KOPT-K1 (cell line): ENCODE results near the gene YOD1.

Experiments
- H3K27ac ChIP-seq: fragments of 200-600 bp; sonication (generic); 2 replicates; pipeline ENCODE4 v1.5.1; 2016; ENCODE audit warnings: antibody characterized with exemption, mild to moderate bottlenecking, low read depth, low read length; ENCODE audit not compliant: poor library complexity, severe bottlenecking
- H3K36me3 ChIP-seq: fragments of 200-600 bp; sonication (generic); 2 replicates; pipeline ENCODE4 v1.5.1; 2017; ENCODE audit warnings: antibody characterized with exemption, mild to moderate bottlenecking, low read length, moderate library complexity; ENCODE audit not compliant: insufficient read depth
- H3K9me3 ChIP-seq: fragments of 200-600 bp; sonication (generic); 2 replicates; pipeline ENCODE4 v1.5.1; 2017; ENCODE audit warnings: antibody characterized with exemption, low read length, mild to moderate bottlenecking; ENCODE audit not compliant: insufficient read depth, poor library complexity, severe bottlenecking

Gene YOD1

DNA sequence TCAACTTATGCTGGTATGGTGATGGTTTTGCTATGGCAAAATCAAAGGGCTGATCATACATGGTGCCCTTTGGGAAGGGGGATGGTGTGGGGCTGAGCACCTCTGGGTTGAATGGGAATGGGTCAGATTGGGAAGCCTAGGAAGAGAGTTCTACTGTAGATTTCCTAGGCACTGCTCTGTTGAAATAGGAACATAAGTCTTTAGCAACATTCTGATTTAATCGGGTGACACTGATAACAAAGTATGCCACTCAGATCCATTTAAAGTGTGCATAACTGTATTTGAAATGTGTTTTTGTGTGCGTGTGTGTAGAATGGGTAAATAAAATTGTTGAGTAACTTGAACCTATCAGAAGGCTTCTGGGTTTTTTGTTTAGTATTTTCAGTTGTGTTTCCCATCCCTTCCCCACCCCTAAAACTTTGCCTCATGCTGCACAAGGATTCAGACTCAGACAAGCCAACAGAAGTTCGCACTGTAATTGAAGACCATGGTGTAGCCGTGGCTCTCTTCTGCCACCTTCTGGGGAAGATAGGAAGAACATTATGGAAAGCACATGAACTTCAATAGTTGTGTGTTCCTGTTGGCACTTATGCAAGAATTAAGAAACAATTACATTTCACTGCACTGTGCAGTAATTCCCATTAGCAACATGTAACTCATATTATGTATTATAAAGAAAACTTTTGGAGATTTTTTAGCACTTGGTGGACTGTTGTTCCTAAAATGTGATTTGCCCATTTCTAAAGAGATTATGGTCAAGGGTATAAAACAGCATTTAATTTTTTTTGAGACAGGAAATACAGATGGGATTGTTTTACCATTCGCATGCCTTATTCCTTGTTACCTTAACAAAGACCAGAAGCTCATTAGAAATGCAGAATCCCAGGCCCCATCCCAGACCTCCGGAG, 26.7 kb upstream of the YOD1 start:
- H3K9me3 ChIP-seq: no peaks in the 10 kb centered on the region

GRCh38 chr1:207077012-207077411, 26.0 kb upstream of the YOD1 start:
- Histone ChIP-seq H3K27ac (no peak overlapping the region), H3K9me3 (no peaks in the 10 kb centered on the region), H3K36me3 (no peaks in the 10 kb centered on the region)

More for the DNA sequence above, 26.7 kb upstream of the YOD1 start:
- Histone ChIP-seq H3K27ac (no peak overlapping the region), H3K36me3 (no peaks in the 10 kb centered on the region)

GRCh38 chr1:207076181-207076955, 25.4 kb upstream of the YOD1 start:
- no peaks in the 10 kb centered on the region for H3K36me3 ChIP-seq
- no peaks in the 10 kb centered on the region for H3K9me3 ChIP-seq
- no peak overlapping the region for H3K27ac ChIP-seq

- H3K9me3 ChIP-seq: no peaks in the 10 kb centered on the region
- H3K27ac ChIP-seq: no peak overlapping the region
- no peaks in the 10 kb centered on the region for H3K36me3 ChIP-seq
Observed at GRCh38 chr1:207073906-207074820, 23.2 kb upstream of the YOD1 start.

DNA sequence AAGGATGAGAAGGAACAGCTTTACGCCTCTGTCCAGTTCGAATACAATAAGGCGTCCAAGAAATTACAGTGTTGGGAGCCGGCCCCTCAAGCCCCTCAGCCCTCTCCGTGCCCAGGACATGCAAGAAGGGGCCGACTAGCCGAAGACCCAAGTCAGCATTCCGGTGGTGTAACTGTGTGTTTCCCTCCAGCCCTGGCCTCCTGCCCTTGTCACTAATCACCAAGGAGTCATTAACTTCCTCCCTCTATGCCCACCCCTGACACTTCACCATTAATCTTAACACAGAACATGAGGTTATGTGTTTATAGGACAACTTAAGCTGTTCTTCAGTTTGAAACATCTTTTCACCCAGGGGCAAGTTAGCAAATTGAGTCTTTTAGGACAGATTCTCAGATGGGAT, 21.2 kb upstream of the YOD1 start:
- no peak overlapping the region for H3K27ac ChIP-seq
- no peaks in the 10 kb centered on the region for H3K36me3 ChIP-seq
- no peaks in the 10 kb centered on the region for H3K9me3 ChIP-seq

GRCh38 chr1:207071426-207071825, 20.4 kb upstream of the YOD1 start:
- H3K36me3 ChIP-seq: no peaks in the 10 kb centered on the region
- no peaks in the 10 kb centered on the region for H3K9me3 ChIP-seq
- peak overlapping the region; percentile 10 for H3K27ac ChIP-seq

- H3K36me3 ChIP-seq: no peaks in the 10 kb centered on the region
- H3K27ac ChIP-seq: peak overlapping the region; percentile 10
- no peaks in the 10 kb centered on the region for H3K9me3 ChIP-seq
Observed at GRCh38 chr1:207070811-207071210, 19.8 kb upstream of the YOD1 start.

GRCh38 chr1:207069858-207070506, 19.0 kb upstream of the YOD1 start:
- no peaks in the 10 kb centered on the region for H3K36me3 ChIP-seq
- H3K27ac ChIP-seq: no peak overlapping the region
- H3K9me3 ChIP-seq: no peaks in the 10 kb centered on the region

GRCh38 chr1:207069061-207069460, 18.1 kb upstream of the YOD1 start:
- Histone ChIP-seq H3K36me3 (no peaks in the 10 kb centered on the region), H3K27ac (no peak overlapping the region), H3K9me3 (no peaks in the 10 kb centered on the region)

- no peak overlapping the region for H3K27ac ChIP-seq
Observed at GRCh38 chr1:207067665-207068064, 16.7 kb upstream of the YOD1 start.

GRCh38 chr1:207067185-207067584, 16.2 kb upstream of the YOD1 start:
- Histone ChIP-seq H3K9me3 (no peaks in the 10 kb centered on the region), H3K36me3 (no peaks in the 10 kb centered on the region), H3K27ac (no peak overlapping the region)

More at GRCh38 chr1:207067665-207068064, 16.7 kb upstream of the YOD1 start:
- Histone ChIP-seq H3K9me3 (no peaks in the 10 kb centered on the region), H3K36me3 (no peaks in the 10 kb centered on the region)

- H3K27ac ChIP-seq: no peak overlapping the region
- H3K36me3 ChIP-seq: no peaks in the 10 kb centered on the region
- no peaks in the 10 kb centered on the region for H3K9me3 ChIP-seq
Observed at GRCh38 chr1:207064561-207064960, 13.6 kb upstream of the YOD1 start.

- H3K27ac ChIP-seq: no peak overlapping the region
- H3K36me3 ChIP-seq: no peaks in the 10 kb centered on the region
Observed at GRCh38 chr1:207063014-207063413, 12.0 kb upstream of the YOD1 start.

DNA sequence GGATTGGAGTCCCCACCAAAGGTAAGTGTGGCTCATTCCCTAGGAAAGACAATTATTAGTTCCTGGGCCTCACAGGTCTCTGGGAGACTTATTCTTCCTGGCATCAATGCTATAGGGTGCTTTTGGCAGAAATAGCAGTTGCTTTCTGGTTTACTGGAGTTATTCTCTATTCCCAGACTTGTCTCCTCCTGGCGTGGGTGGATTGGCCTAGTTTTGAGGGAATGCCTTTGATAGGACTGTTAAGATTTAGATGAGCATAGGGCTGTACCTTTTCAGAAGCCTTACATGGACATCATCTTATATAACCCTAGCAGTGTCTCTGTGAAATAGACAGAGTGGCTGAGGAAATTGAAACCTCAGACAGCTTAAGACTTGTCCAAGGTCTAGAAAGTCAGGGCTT, 11.1 kb upstream of the YOD1 start:
- Histone ChIP-seq H3K9me3 (no peaks in the 10 kb centered on the region), H3K27ac (no peak overlapping the region), H3K36me3 (no peaks in the 10 kb centered on the region)

More at GRCh38 chr1:207063014-207063413, 12.0 kb upstream of the YOD1 start:
- no peaks in the 10 kb centered on the region for H3K9me3 ChIP-seq
